Osteoblast (primary cell): ENCODE results near the gene NTNG1. TPM values are rescaled to one million over a fixed set of nuclear protein-coding genes. Genes with fewer than 3 reads are reported as not detected.

Source experiments
- DNase-seq: peaks from one replicate; pipeline ENCODE4 v3.0.0; 2011; ENCODE audit warnings: low spot score, mixed read lengths; ENCODE audit not compliant: insufficient read length; ENCODE audit errors: missing footprints
- H2AFZ ChIP-seq: 2 replicates; pipeline ENCODE4 v1.6.0; 2011; ENCODE audit warnings: mild to moderate bottlenecking, low read length
- H3K27ac ChIP-seq: 2 replicates; pipeline ENCODE4 v1.5.1; 2011; ENCODE audit warnings: mild to moderate bottlenecking, low read depth, low read length, moderate library complexity
- H3K27me3 ChIP-seq: 2 replicates; pipeline ENCODE4 v1.6.0; 2012; ENCODE audit warnings: mild to moderate bottlenecking, control low read depth, inconsistent platforms, low read length, moderate library complexity; ENCODE audit not compliant: insufficient read depth
- H3K36me3 ChIP-seq: 2 replicates; pipeline ENCODE4 v1.5.1; 2011; ENCODE audit warnings: mild to moderate bottlenecking, low read length, control low read depth, moderate library complexity; ENCODE audit not compliant: insufficient read depth
- H3K4me1 ChIP-seq: 2 replicates; pipeline ENCODE4 v1.5.1; 2011; ENCODE audit warnings: mild to moderate bottlenecking, low read length, control low read depth, moderate library complexity; ENCODE audit not compliant: insufficient read depth
- H3K4me2 ChIP-seq: 2 replicates; pipeline ENCODE4 v1.6.0; 2011; ENCODE audit warnings: mild to moderate bottlenecking, low read length; ENCODE audit not compliant: insufficient read depth
- H3K4me3 ChIP-seq: fragments of 200-600 bp; sonication (generic); 3 replicates; pipeline ENCODE4 v1.5.1; 2012; ENCODE audit warnings: mild to moderate bottlenecking, low read length, inconsistent platforms; ENCODE audit not compliant: insufficient read depth
- H3K79me2 ChIP-seq: 2 replicates; pipeline ENCODE4 v1.6.0; 2012; ENCODE audit warnings: mild to moderate bottlenecking, low read length, control low read depth, inconsistent platforms; ENCODE audit not compliant: insufficient read depth
- H3K9me3 ChIP-seq: 2 replicates; pipeline ENCODE4 v1.5.1; 2011; ENCODE audit warnings: low read depth, low read length, control low read depth
- H4K20me1 ChIP-seq: 2 replicates; pipeline ENCODE4 v1.6.0; 2012; ENCODE audit warnings: mild to moderate bottlenecking, low read length, control low read depth; ENCODE audit not compliant: insufficient read depth
- CTCF ChIP-seq: IDR thresholded peaks from 2 replicates; pipeline ENCODE4 v1.5.1; 2011; ENCODE audit warnings: mild to moderate bottlenecking, low read depth, low read length, moderate library complexity; ENCODE audit errors: extremely low read depth
- total RNA-seq: library from RNA; depleted of rRNA; stranded (reverse); fragments of >200 nt; gene quantifications from 2 replicates; pipeline ENCODE4 v1.2.3, GENCODE V29; 2012

The NTNG1 gene
- total RNA-seq, 1 donor = 3.6 TPM

DNA sequence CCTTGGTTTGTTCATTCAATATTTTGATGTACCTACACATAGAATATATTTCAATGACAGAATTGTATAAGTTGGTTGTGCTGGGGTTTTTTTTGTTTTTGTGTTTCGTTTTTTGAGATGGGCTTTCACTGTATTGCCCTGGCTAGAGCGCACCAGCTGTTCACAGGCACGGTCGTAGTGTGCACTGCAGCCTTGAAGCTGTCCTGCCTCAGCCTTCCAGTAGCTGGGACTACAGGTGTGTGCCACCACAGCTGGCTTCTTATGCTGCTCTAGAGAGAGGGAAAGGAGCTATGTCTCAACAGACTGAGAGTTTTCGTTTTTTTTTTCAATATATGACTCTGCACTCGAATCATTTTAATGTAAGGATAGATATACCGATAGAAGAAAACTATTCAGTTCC, 102.6 kb downstream of the NTNG1 start:
- H3K4me1 ChIP-seq = no peaks in the 10 kb centered on the region
- no peaks in the 10 kb centered on the region for H3K36me3 ChIP-seq
- no peaks in the 10 kb centered on the region for H4K20me1 ChIP-seq
- TF ChIP-seq CTCF = no peak
- H3K4me3 ChIP-seq = no peak overlapping the region
- no peaks in the 10 kb centered on the region for H3K9me3 ChIP-seq
- H2AFZ ChIP-seq = no peak overlapping the region
- no peak overlapping the region for H3K27ac ChIP-seq
- no peaks in the 10 kb centered on the region for H3K79me2 ChIP-seq
- no peak for DNase-seq
- H3K27me3 ChIP-seq = no peaks in the 10 kb centered on the region
- no peak overlapping the region for H3K4me2 ChIP-seq

- TF ChIP-seq CTCF = no peak
- H3K27me3 ChIP-seq = no peaks in the 10 kb centered on the region
- H4K20me1 ChIP-seq = no peaks in the 10 kb centered on the region
- H3K36me3 ChIP-seq = no peaks in the 10 kb centered on the region
- H3K4me1 ChIP-seq = no peaks in the 10 kb centered on the region
- no peak overlapping the region for H3K4me2 ChIP-seq
- no peak overlapping the region for H2AFZ ChIP-seq
- no peak overlapping the region for H3K4me3 ChIP-seq
- H3K79me2 ChIP-seq = no peaks in the 10 kb centered on the region
- DNase-seq = no peak
- no peaks in the 10 kb centered on the region for H3K9me3 ChIP-seq
- H3K27ac ChIP-seq = no peak overlapping the region
These were observed 104.1 kb downstream of the NTNG1 start for GRCh38 chr1:107244709-107245500.

DNA sequence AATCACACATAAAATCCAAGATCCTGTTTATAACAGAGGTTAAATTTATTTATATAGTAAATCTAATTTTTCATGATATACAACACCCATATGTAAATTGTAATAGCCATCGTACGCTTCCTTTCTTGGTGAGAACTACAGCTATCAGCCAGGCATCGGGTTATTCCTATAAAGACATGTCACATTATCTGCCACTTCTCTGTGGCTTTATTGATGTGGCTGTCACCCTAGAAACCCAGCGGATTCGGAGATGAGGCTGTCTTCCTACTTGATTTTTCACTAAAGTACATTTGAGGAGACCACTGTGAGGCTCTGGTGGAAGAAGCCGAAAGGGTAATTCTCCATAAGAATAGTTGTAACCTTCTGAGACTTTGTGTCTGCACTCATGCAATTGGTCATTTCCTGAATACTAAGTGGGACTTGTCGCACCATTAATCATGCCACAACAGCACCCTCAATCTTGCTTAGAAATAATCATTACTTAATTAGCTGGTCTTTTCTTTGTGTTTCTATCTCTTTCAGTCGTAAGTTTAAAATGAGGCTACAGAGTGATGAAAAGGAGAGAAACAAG, 106.0 kb downstream of the NTNG1 start:
- Histone ChIP-seq H3K27ac (no peak overlapping the region), H4K20me1 (no peaks in the 10 kb centered on the region), H3K9me3 (no peaks in the 10 kb centered on the region), H3K79me2 (no peaks in the 10 kb centered on the region), H3K4me3 (no peak overlapping the region), H3K4me1 (no peaks in the 10 kb centered on the region), H3K27me3 (no peaks in the 10 kb centered on the region), H2AFZ (no peak overlapping the region), H3K36me3 (no peaks in the 10 kb centered on the region), H3K4me2 (no peak overlapping the region)
- DNase-seq = no peak
- no peak for TF ChIP-seq CTCF

DNA sequence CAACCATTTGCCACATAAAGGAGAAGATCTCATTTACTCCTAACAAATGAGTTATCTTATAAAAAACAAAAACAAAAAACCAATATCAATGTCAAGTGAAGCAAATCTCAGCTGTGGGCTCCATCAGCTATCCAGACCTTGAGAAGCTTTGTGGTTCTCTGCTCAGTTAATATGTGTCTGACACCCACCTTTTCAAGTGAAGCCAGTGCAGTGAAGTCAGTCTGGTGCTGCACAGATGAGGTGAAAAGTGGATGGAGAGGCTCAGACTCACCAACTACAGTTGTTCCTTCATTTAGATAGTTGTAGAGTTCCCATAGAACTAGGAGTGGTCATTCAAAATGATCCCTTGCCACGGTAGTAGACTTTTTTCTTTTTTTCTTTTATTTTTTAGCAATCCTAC, 106.8 kb downstream of the NTNG1 start:
- no peaks in the 10 kb centered on the region for H3K27me3 ChIP-seq
- H3K4me3 ChIP-seq = no peak overlapping the region
- H2AFZ ChIP-seq = no peak overlapping the region
- H3K9me3 ChIP-seq = no peaks in the 10 kb centered on the region
- no peaks in the 10 kb centered on the region for H3K79me2 ChIP-seq
- H3K36me3 ChIP-seq = no peaks in the 10 kb centered on the region
- no peaks in the 10 kb centered on the region for H3K4me1 ChIP-seq
- H3K4me2 ChIP-seq = no peak overlapping the region
- DNase-seq = no peak
- no peak overlapping the region for H3K27ac ChIP-seq
- TF ChIP-seq CTCF = no peak
- H4K20me1 ChIP-seq = no peaks in the 10 kb centered on the region
